HEK293 (cell line): ENCODE measurements around the gene DCST2.

Experiments used
- CTCF ChIA-PET: fragments of 350-600 bp; formaldehyde crosslinking; extraction: SDS; loops from one replicate; lab custom pipeline; 2021; ENCODE audit warnings: antibody characterized with exemption; lab: Yijun Ruan, JAX
- POLR2A ChIA-PET: fragments of 300-600 bp; formaldehyde crosslinking; extraction: SDS; loops from one replicate; lab custom pipeline; 2020; ENCODE audit warnings: antibody characterized with exemption, inconsistent platforms; lab: Yijun Ruan, JAX
- H3K27ac ChIP-seq: fragments of 200-500 bp; sonication (Bioruptor generic); 2 replicates; pipeline ENCODE4 v1.5.1; 2014; ENCODE audit warnings: low read depth, low read length, control low read depth, inconsistent platforms; ENCODE audit errors: extremely low read depth
- H3K36me3 ChIP-seq, 2 experiments: fragments of 200-500 bp in 1 of 2; sonication (Bioruptor generic) in 1 of 2; 1 replicate in 1 of 2; 2 replicates in 1 of 2; pipeline ENCODE4 v1.5.1; 2014 to 2017; ENCODE audit warnings: inconsistent platforms in 2 of 2, low read length in 2 of 2; ENCODE audit not compliant: control insufficient read depth in 2 of 2, insufficient read depth in 1 of 2
- H3K4me1 ChIP-seq: fragments of 200-500 bp; sonication (Bioruptor generic); 2 replicates; pipeline ENCODE4 v1.5.1; 2014; ENCODE audit warnings: mild to moderate bottlenecking, low read length, inconsistent platforms; ENCODE audit not compliant: control insufficient read depth, insufficient read depth
- H3K4me3 ChIP-seq: 2 replicates; pipeline ENCODE4 v1.5.1; 2011; ENCODE audit warnings: low read depth, mild to moderate bottlenecking, control low read depth, low read length, moderate library complexity
- H3K9me3 ChIP-seq: fragments of 200-500 bp; sonication (Bioruptor generic); 2 replicates; pipeline ENCODE4 v1.5.1; 2014; ENCODE audit warnings: low read depth, low read length, inconsistent platforms; ENCODE audit not compliant: control insufficient read depth, insufficient read depth
- BCL11A ChIP-seq: fragments of 450-650 bp; formaldehyde crosslinking; IDR thresholded peaks from 2 replicates; pipeline ENCODE4 v1.5.1; 2016; ENCODE audit warnings: low read depth, missing biosample characterization, missing genetic modification characterization
- FEZF1 ChIP-seq: fragments of 450-650 bp; formaldehyde crosslinking; IDR thresholded peaks from 2 replicates; pipeline ENCODE4 v1.5.1; 2016; ENCODE audit warnings: missing biosample characterization, missing genetic modification characterization
- GLIS1 ChIP-seq: fragments of 450-650 bp; formaldehyde crosslinking; IDR thresholded peaks from 2 replicates; pipeline ENCODE4 v1.5.1; 2016; ENCODE audit warnings: missing biosample characterization, missing genetic modification characterization
- MZF1 ChIP-seq: fragments of 450-650 bp; formaldehyde crosslinking; IDR thresholded peaks from 2 replicates; pipeline ENCODE4 v1.5.1; 2017; ENCODE audit warnings: missing biosample characterization, missing genetic modification characterization, borderline replicate concordance
- PRDM1 ChIP-seq: fragments of 450-650 bp; formaldehyde crosslinking; IDR thresholded peaks from 2 replicates; pipeline ENCODE4; 2016; ENCODE audit warnings: missing biosample characterization, missing genetic modification characterization
- SP2 ChIP-seq: fragments of 450-650 bp; formaldehyde crosslinking; IDR thresholded peaks from 2 replicates; pipeline ENCODE4 v1.5.1; 2016; ENCODE audit warnings: missing biosample characterization, missing genetic modification characterization
- WT1 ChIP-seq: fragments of 450-650 bp; formaldehyde crosslinking; IDR thresholded peaks from 2 replicates; pipeline ENCODE4 v1.5.1; 2016; ENCODE audit warnings: missing biosample characterization, missing genetic modification characterization
- ZBTB17 ChIP-seq: fragments of 450-650 bp; formaldehyde crosslinking; IDR thresholded peaks from 2 replicates; pipeline ENCODE4 v1.5.1; 2016; ENCODE audit warnings: missing biosample characterization, missing genetic modification characterization
- ZBTB48 ChIP-seq: fragments of 450-650 bp; formaldehyde crosslinking; IDR thresholded peaks from 2 replicates; pipeline ENCODE4 v1.5.1; 2016; ENCODE audit warnings: missing biosample characterization, missing genetic modification characterization
- ZFP69B ChIP-seq: fragments of 450-650 bp; formaldehyde crosslinking; IDR thresholded peaks from 2 replicates; pipeline ENCODE4 v1.5.1; 2016; ENCODE audit warnings: missing biosample characterization, missing genetic modification characterization
- ZNF138 ChIP-seq: fragments of 450-650 bp; formaldehyde crosslinking; IDR thresholded peaks from 2 replicates; pipeline ENCODE4 v1.5.1; 2016; ENCODE audit warnings: missing biosample characterization, missing genetic modification characterization, borderline replicate concordance
- ZNF221 ChIP-seq: fragments of 450-650 bp; formaldehyde crosslinking; IDR thresholded peaks from 2 replicates; pipeline ENCODE4 v1.5.1; 2017; ENCODE audit warnings: missing biosample characterization, missing genetic modification characterization, borderline replicate concordance
- ZNF324 ChIP-seq: fragments of 450-650 bp; formaldehyde crosslinking; IDR thresholded peaks from 2 replicates; pipeline ENCODE4 v1.5.1; 2016; ENCODE audit warnings: missing biosample characterization, missing genetic modification characterization
- ZNF335 ChIP-seq: fragments of 450-650 bp; formaldehyde crosslinking; conservative IDR thresholded peaks from 2 replicates; pipeline ENCODE4 v1.5.1; 2016; ENCODE audit warnings: missing biosample characterization, missing genetic modification characterization
- ZNF366 ChIP-seq: fragments of 450-650 bp; formaldehyde crosslinking; conservative IDR thresholded peaks from 2 replicates; pipeline ENCODE4 v1.5.1; 2016; ENCODE audit warnings: missing biosample characterization, missing genetic modification characterization
- ZNF473 ChIP-seq: fragments of 450-650 bp; formaldehyde crosslinking; IDR thresholded peaks from 2 replicates; pipeline ENCODE4 v1.5.1; 2017; ENCODE audit warnings: missing biosample characterization, missing genetic modification characterization
- ZNF488 ChIP-seq: fragments of 450-650 bp; formaldehyde crosslinking; IDR thresholded peaks from 2 replicates; pipeline ENCODE4 v1.5.1; 2016; ENCODE audit warnings: missing biosample characterization, missing genetic modification characterization
- ZNF561 ChIP-seq: fragments of 450-650 bp; IDR thresholded peaks from 2 replicates; pipeline ENCODE4 v1.5.1; 2018; ENCODE audit warnings: missing biosample characterization, missing genetic modification characterization, borderline replicate concordance
- ZNF624 ChIP-seq: fragments of 450-650 bp; formaldehyde crosslinking; IDR thresholded peaks from 2 replicates; pipeline ENCODE4 v1.5.1; 2017; ENCODE audit warnings: missing biosample characterization, missing genetic modification characterization
- ZNF660 ChIP-seq: fragments of 450-650 bp; IDR thresholded peaks from 2 replicates; pipeline ENCODE4 v1.5.1; 2018; ENCODE audit warnings: missing biosample characterization, mild to moderate bottlenecking, missing genetic modification characterization
- ZNF677 ChIP-seq: fragments of 450-650 bp; IDR thresholded peaks from 2 replicates; pipeline ENCODE4 v1.5.0; 2018; ENCODE audit warnings: missing biosample characterization, mild to moderate bottlenecking, missing genetic modification characterization, moderate library complexity
- ZNF747 ChIP-seq: fragments of 450-650 bp; formaldehyde crosslinking; IDR thresholded peaks from 2 replicates; pipeline ENCODE4 v1.5.1; 2016; ENCODE audit warnings: missing biosample characterization, missing genetic modification characterization
- ZNF76 ChIP-seq: fragments of 450-650 bp; formaldehyde crosslinking; IDR thresholded peaks from 2 replicates; pipeline ENCODE4; 2016; ENCODE audit warnings: low read depth, missing biosample characterization, missing genetic modification characterization, borderline replicate concordance
- ZNF843 ChIP-seq: fragments of 450-650 bp; formaldehyde crosslinking; IDR thresholded peaks from 2 replicates; pipeline ENCODE4 v1.5.1; 2016; ENCODE audit warnings: missing biosample characterization, missing genetic modification characterization
- ZSCAN23 ChIP-seq: fragments of 450-650 bp; formaldehyde crosslinking; IDR thresholded peaks from 2 replicates; pipeline ENCODE4 v1.5.1; 2016; ENCODE audit warnings: missing biosample characterization, missing genetic modification characterization
- ZXDB ChIP-seq: fragments of 450-650 bp; formaldehyde crosslinking; IDR thresholded peaks from 2 replicates; pipeline ENCODE4 v1.5.1; 2016; ENCODE audit warnings: missing biosample characterization, missing genetic modification characterization
- TF ChIP-seq, protein P1 (sequence below): fragments of 450-650 bp; formaldehyde crosslinking; IDR thresholded peaks from 2 replicates; pipeline ENCODE4 v1.5.1; 2016; ENCODE audit warnings: missing biosample characterization, missing genetic modification characterization
- TF ChIP-seq, protein P2 (sequence below): fragments of 450-650 bp; formaldehyde crosslinking; IDR thresholded peaks from 2 replicates; pipeline ENCODE4 v1.5.1; 2017; ENCODE audit warnings: missing biosample characterization, missing genetic modification characterization

Gene DCST2

GRCh38 chr1:155050560-155051341 lies 17.2 kb upstream of the DCST2 start, which contains the start of gene ADAM15 (continued):
- TF ChIP-seq ZNF335 (tag by site-specific recombination) (peak; percentile 73), BCL11A (peak; percentile 88), ZNF76 (peak; percentile 77), ZNF624 (tag by site-specific recombination) (no peak), ZNF660 (tag by site-specific recombination) (peak; percentile 87; the same call in 1 of the 2 replicates), GLIS1 (tag by site-specific recombination) (peak; percentile 29; the same call in 1 of the 2 replicates), ZBTB17 (tag by site-specific recombination) (peak; percentile 94), ZFP69B (peak; percentile 34)

- peaks cover 0 to 15% of the 10 kb centered on the region in 2 experiments; a peak in 1 of 3 replicates for H3K36me3 ChIP-seq
- no peaks in the 10 kb centered on the region for H3K9me3 ChIP-seq
- CTCF ChIA-PET = interaction anchor here (0.7 to 9.2 kb wide), 20 partner anchors 8 to 157 kb away, joined by 3 to 94 read pairs (median 4); partner anchors contain the start of genes PBXIP1 and ZBTB7B
- H3K4me3 ChIP-seq = no peak overlapping the region; the same call in 1 of the 2 replicates
- H3K27ac ChIP-seq = peak overlapping the region; percentile 27; the same call in 1 of the 2 replicates
- peaks cover 9% of the 10 kb centered on the region for H3K4me1 ChIP-seq
- POLR2A ChIA-PET = interaction anchor here (1.0 to 1.6 kb wide), 9 partner anchors 8 to 123 kb away, joined by 4 to 10 read pairs (median 6); partner anchors contain the start of genes EFNA3, KRTCAP2 and SHC1
- TF ChIP-seq ZNF366 (peak; percentile 86), ZNF138 (tag by site-specific recombination) (no peak), ZNF488 (tag by site-specific recombination) (no peak), ZXDB (0 out of 2 replicates have a peak, but pooled peaks have one; percentile 87), MZF1 (tag by site-specific recombination) (no peak), ZNF747 (tag by site-specific recombination) (no peak), ZNF677 (tag by site-specific recombination) (peak; percentile 71; the same call in 1 of the 2 replicates), ZNF324 (tag by site-specific recombination) (peak; percentile 89; the same call in 1 of the 2 replicates), ZNF561 (peak; percentile 72; the same call in 1 of the 2 replicates), ZNF843 (tag by site-specific recombination) (0 out of 2 replicates have a peak, but pooled peaks have one; percentile 58), ZSCAN23 (tag by site-specific recombination) (no peak), ZNF473 (tag by site-specific recombination) (no peak), ZNF335 (tag by site-specific recombination) (peak; percentile 20), ZNF221 (tag by site-specific recombination) (no peak), WT1 (tag by site-specific recombination) (no peak), FEZF1 (peak; percentile 82), ZNF660 (tag by site-specific recombination) (no peak; the same call in 1 of the 2 replicates), PRDM1 (tag by site-specific recombination) (peak; percentile 91), ZBTB48 (tag by site-specific recombination) (peak; percentile 41; the same call in 1 of the 2 replicates), SP2 (tag by site-specific recombination) (no peak)
- TF ChIP-seq, protein P1, sequence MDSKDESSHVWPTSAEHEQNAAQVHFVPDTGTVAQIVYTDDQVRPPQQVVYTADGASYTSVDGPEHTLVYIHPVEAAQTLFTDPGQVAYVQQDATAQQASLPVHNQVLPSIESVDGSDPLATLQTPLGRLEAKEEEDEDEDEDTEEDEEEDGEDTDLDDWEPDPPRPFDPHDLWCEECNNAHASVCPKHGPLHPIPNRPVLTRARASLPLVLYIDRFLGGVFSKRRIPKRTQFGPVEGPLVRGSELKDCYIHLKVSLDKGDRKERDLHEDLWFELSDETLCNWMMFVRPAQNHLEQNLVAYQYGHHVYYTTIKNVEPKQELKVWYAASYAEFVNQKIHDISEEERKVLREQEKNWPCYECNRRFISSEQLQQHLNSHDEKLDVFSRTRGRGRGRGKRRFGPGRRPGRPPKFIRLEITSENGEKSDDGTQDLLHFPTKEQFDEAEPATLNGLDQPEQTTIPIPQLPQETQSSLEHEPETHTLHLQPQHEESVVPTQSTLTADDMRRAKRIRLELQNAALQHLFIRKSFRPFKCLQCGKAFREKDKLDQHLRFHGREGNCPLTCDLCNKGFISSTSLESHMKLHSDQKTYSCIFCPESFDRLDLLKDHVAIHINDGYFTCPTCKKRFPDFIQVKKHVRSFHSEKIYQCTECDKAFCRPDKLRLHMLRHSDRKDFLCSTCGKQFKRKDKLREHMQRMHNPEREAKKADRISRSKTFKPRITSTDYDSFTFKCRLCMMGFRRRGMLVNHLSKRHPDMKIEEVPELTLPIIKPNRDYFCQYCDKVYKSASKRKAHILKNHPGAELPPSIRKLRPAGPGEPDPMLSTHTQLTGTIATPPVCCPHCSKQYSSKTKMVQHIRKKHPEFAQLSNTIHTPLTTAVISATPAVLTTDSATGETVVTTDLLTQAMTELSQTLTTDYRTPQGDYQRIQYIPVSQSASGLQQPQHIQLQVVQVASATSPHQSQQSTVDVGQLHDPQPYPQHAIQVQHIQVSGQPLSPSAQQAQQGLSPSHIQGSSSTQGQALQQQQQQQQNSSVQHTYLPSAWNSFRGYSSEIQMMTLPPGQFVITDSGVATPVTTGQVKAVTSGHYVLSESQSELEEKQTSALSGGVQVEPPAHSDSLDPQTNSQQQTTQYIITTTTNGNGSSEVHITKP (tag by site-specific recombination) = peak; percentile 56; the same call in 1 of the 2 replicates
- TF ChIP-seq, protein P2, sequence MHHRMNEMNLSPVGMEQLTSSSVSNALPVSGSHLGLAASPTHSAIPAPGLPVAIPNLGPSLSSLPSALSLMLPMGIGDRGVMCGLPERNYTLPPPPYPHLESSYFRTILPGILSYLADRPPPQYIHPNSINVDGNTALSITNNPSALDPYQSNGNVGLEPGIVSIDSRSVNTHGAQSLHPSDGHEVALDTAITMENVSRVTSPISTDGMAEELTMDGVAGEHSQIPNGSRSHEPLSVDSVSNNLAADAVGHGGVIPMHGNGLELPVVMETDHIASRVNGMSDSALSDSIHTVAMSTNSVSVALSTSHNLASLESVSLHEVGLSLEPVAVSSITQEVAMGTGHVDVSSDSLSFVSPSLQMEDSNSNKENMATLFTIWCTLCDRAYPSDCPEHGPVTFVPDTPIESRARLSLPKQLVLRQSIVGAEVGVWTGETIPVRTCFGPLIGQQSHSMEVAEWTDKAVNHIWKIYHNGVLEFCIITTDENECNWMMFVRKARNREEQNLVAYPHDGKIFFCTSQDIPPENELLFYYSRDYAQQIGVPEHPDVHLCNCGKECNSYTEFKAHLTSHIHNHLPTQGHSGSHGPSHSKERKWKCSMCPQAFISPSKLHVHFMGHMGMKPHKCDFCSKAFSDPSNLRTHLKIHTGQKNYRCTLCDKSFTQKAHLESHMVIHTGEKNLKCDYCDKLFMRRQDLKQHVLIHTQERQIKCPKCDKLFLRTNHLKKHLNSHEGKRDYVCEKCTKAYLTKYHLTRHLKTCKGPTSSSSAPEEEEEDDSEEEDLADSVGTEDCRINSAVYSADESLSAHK = 0 out of 2 replicates have a peak, but pooled peaks have one; percentile 7
These were observed 16.3 kb upstream of the DCST2 start for GRCh38 chr1:155049651-155050559.
